NCI-H2196 (cell line): Measurements from ENCODE around the gene NTRK3.
"Not testable (repeated sequence)": the region's sequence is repeated elsewhere in the genome, so short reads cannot be mapped to it uniquely, and the experiment has no call there.

ENCODE experiments used
- DNase-seq: peaks from one replicate; lab custom pipeline; 2025; ENCODE audit not compliant: unreplicated experiment; lab: John Stamatoyannopoulos, UW

The NTRK3 gene

DNA sequence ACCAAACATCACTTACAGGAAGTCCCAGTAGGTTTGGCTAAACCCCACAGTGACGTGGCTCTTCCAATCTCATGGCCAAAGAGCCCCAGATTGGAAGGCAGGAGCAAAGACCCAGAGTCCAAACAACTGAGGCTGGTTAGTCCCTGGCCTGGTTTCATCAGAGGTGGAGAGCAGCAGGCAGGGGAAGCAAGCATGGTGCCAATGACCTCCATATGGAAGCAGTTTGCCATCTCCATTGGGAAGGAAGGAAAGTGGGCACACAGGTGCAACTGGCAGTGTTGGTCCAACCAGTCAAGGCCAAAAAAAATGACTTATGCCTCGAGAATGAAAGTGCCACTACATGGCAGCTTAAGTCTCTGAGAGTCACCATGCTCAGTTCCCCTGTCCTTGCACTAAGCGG, 175.9 kb downstream of the NTRK3 start:
- DNase-seq: no peak

DNA sequence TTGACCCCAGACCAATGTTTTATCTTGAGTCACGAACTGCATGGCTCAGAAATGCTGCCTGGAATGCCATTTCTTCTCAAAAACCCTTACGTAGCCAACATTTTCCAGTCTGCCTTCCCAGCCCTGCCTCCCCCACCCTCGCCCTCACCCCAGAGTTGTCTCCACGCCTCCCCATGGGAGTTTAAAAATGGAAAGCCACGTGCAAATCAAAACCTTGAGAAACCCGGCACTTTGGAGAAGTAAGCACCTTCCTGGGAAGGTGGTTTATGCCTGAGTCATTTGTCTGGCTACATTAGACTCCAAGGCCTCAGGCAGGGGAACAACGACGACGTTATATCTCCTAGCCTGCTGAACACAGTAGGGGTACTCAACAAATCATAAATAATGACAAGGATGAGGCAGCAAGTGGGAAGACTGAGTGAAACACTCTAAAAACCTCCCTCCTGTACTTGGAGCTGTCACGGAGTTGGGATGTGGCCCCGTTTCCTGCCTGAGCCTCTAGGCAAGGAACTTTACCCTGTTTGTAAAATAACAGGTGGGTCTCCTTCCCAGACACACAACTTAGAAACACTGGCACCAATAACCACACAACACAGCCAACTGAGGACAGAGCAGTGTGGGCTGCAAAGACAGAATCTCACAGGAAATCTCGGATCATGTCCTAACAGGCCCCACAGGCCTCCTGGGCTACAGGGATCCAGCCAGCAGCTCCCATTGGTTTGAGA, 179.1 kb downstream of the NTRK3 start:
- no peak for DNase-seq

DNA sequence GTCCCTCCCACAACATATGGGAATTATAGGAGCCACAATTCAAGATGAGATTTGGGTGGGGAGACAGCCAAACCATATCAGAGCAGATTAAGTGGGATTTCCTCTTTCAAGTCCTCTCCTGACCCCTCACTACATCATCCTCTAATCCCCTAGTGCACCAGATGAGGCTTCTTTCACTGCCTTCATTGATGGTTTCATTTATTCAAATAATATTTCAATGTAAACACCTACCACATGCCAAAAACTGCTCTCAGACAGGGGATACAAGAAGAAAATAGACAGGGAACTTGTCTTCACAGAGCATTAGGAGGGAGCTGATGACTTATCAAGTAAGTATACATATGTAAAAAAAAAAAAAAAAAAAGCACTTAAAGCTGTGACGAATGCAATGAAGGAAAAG, 180.2 kb downstream of the NTRK3 start:
- no peak for DNase-seq

DNA sequence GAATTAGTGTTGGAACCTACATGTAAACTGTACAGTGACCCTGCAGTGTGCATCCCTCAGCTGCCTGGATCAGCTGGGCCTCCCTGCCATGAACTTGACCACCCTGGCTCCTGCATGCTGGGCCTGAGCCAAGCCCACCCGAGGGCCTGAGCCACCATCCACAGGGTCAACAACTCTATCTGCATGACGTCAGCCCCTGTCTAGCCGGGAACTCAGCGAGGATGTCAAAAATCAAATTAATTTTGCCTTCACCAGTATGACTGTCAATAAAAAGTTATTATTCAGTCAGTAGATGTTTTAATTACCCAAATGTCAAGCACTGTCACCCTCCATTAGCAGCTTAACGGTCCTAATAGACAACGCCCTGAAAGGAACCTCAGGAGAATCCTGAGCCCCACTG, 181.4 kb downstream of the NTRK3 start:
- DNase-seq: no peak

DNA sequence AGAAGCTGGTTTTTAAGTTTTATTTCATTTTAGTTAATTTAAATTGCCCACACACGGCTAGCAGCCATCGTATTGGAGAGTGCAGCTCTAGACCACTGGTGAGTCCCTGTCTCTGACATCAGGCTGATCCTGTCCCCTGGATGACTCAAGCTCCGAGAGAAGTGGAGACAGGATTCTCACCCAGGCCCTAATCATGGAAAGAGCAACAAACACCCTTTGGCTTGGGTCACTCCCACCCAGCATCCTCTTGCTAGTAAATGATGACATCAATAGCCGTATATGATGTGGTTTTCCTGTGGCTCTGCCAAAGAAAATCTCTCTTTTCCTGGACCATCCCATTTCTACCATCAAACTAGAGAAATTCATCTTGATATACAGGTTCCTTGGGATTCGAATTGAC, 182.2 kb downstream of the NTRK3 start:
- DNase-seq: no peak

DNA sequence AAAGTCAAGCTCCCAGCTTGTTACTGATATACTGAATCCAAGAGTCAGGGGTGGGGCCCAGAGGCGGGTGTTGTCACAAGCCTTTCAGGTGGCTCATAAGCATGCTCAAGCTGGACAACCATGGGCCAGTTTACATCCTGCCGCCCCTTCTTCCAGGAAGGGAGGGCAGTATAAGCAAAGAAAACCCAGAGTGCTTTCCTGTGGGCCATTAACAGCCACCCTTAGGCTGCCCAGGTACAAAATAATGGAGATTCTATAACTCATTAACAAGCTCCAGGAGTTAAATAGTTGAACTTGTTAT, 183.2 kb downstream of the NTRK3 start:
- DNase-seq: no peak

DNA sequence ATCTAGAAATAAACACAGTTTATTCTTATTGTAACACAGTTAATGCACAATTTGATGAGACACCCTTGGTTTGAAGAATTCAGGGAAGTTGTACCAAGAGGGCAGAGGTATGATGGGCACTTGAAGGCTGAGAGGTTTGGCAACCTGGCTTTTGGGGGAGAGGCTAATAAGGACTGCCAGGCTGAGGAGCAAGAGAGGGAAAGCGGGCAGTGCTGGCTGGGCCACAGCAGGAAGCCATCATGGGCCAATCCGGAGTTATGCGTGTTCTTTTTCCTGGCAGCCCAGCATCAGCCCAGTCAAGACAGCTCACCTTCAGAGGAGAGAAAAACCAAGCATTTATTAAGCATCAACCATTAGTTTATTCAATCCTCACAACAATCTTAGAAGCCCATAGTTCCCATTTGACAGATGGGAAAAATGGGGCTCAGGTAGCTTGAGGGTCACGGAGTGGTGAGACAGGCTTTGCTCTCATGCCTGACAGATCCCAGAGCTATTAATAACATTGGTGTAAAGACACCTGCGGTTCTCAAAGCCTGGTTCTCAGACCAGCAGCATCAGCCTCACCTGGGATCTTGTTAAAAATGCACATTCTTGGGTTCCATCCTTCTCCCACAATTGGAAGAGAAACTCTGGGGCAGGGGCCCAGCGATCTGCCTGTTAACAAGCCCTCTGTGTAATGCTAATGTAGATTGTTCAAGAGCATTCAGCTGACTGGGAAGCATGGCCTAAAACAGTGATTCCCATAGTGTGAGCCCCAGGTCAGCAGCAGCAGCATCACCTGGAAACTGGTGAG, 183.7 kb downstream of the NTRK3 start:
- no peak for DNase-seq

DNA sequence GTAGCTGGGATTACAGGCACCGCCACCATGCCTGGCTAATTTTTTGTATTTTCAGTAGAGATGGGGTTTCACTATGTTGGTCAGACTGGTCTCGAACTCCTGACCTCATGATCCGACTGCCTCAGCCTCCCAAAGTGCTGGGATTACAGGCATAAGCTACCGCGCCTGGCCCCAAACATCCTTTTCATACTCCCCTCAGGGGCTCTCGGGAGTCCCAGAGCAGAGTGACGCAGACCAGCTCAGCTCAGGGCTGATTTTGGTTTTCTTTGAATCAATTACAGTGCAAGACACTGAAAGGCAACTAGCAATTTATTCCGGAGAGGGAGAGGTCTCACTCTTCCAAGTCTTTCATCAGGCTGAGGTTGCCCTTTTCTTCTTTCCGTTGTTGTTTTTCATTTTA, 184.4 kb downstream of the NTRK3 start:
- not testable (repeated sequence) for DNase-seq

DNA sequence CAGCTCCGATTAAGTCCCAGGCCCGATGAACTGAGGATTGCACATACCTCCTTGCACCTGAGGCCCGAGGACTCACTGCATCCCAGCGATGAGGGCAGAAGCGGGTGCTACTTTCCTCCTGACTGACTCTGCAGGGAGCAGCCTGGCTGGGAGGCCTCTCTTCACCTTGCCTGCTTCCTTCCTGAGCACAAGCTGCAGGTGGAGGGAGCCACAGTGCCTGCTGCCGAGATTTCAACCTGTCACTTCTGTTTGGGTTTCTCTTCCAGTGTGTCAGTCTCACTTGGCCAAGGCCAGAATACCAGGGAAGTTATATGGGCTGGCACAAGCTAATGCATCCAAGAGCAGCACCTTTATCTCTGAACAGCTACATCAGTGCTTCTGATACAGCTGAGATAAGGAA, 185.4 kb downstream of the NTRK3 start:
- DNase-seq: no peak

DNA sequence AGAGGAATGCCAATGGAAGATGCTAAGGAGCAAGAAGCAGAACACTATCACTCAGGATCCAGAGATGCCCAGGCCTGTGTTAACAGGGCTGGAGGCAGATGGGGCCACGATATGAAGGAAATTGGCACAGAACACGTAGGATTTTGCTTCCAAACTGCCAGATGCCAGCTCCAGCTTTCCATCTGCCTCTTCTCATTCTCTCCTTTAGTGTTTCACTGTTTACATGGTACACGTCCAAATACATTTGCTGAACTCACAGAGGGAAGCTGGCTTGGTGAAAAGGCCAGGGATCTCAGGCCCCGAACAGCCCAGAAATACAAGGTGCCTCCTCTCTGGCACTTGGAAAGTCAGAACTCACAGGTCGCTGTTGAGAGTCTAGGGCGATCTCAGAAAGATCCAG, 187.0 kb downstream of the NTRK3 start:
- no peak for DNase-seq

DNA sequence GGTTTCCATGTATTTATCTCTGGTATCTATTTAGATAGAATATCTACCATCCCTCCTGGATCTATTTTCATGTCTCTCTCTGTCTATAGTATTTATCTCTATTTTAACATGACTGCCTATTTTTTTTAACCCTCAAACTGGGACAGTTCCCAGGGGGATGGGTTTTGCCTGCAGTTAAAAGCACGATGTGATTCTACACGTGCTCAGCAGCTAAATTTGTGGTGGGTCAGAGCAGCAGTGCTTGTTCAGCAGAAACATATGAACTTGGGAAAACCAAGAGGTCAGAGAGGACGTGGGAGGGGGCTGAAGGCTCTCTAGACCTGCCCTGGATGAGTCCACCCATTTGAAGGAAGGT, 189.2 kb downstream of the NTRK3 start:
- no peak for DNase-seq

DNA sequence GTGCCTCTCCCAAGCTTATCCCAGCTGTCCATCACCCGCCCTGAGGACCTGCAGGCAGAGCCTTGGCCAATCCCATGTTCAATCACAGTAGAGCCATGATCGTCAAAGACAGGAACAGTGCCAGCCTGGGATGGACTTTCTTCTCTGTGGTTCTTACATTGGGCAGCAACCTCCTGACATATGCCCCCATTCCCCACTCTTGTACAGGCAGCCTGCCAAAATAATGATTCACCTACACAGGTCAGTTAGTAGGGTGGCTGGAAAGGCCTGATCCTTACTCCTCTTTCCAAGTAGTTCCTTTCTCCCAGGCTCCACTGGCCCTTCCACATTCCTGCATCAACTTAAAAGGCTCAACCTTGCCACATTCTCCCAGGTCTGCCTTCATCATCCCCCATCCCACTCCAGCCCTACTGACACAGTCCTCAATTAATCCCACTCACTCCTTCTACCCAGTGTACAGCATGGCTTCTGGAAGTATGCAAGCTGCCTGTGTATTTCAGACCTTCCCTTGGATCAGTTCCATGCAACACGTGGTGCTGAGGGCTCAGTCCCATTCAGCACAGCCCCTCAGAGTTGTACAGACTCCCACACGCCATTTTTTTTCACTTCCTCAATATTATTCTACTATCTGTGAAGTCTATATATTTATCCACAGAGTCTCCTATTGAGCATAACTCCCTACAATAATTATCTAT, 189.8 kb downstream of the NTRK3 start:
- DNase-seq: no peak

DNA sequence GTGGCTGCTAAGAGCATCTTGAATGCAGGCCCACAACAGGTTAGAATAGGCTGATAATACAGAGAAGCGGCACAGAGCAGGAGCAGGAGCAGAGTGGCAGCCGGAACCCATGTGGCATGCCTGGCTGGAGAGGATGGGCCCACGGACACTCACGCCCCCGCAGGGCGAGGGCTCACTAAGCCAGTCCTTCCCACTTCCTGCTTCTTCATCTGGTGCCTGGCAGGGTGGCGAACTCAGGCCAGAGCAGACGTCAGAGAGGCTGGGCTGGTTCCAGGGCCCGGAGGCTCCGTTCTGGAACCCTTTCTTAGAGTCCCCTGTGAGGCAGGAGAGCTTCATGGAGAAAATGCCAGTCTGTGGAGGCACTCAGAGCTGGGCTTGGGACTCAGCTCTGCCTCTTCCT, 195.1 kb downstream of the NTRK3 start:
- DNase-seq: no peak

DNA sequence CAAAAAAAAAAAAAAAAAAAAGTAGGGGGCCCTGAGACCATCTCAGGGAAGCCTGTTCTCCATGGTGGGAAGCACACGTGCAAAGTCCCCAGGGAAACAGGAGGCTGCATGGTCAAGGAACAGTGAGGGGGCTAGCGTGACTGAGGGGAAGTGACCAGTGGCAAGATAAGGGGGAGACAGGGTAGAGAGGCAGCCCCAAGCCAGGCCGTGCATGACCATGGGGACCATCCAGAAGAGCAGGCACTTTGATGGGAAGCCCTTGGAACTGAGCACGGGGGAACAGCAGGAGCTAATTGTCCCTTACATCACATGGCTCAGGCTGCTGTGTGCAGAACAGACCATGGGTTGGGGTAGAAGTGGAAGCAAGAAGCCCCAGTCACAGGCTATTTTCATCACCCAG, 196.2 kb downstream of the NTRK3 start:
- no peak for DNase-seq

DNA sequence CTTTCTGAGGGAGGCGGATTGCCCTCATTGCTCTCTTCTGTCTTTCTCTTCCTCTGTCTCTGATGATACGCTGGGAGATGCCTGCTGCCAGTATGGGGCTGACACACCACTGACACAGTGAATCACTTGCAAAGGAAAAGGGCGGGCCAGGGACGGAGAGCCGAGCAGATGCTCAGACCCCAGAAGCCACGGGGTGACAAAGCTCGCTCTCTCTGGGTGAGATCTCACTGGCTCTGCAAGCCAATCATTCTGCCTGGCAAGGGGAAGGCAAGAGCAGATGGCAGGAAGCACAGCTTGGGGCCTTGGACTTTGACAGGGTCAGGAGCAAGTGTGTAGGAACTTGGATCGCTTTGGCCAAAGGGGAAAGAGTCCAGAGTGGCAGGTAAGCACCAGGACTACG, 198.7 kb downstream of the NTRK3 start:
- no peak for DNase-seq

DNA sequence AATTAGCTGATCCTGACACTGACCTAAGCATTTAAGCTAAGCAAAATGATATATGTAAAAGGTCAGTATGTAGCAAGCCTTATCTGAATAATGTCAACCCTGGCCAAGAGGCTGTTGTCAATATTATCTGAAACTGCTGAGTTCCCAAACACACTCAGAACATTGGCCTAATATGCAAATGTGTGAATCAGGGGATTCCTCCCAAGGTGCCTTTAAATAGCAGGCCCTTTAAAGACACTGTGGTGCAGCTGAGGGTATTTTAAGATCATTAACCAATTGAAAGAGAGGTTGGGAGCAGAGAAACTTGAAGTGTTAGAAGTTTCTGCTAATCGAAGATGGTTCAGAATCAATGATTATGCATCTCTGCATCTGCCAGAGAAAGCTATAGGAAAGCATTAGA, 207.0 kb downstream of the NTRK3 start:
- no peak for DNase-seq

DNA sequence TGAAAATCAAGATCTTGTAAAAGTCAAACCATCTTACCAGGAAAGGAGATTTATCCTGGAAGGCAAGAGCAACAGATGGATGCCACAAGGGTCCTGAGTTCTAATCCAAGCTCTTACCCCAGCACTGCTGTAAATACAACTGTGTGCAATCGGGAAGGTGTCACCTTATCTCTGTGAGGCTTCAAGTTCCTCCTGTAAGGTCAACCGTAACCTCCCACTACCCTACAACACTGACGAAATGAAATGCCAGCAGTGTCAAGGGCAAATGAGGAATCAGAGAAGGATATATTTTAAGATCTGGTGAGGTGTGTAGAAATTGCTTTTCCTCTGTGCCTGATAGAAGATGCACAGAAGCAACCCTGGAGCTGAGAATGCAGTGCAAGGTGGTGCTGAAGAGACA, 207.8 kb downstream of the NTRK3 start:
- no peak for DNase-seq

DNA sequence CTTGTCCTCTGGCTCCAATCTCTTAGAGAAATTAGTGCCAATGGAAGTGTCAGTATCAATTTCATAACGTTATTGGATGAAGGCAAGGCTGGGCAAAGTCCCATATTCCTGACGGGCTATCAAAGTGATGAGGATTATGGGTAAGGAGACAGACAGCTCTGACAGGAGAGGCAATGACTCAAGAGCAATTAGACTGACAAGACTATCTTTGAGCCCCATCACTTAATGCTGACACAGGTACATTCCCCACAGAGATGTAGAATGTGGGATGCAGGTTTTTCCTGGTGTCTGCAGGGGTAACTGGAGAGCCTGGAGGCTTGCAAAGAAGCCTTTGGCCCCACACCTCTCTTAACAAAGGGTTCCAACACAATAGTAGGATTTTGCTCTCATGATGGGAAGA, 208.3 kb downstream of the NTRK3 start:
- no peak for DNase-seq

DNA sequence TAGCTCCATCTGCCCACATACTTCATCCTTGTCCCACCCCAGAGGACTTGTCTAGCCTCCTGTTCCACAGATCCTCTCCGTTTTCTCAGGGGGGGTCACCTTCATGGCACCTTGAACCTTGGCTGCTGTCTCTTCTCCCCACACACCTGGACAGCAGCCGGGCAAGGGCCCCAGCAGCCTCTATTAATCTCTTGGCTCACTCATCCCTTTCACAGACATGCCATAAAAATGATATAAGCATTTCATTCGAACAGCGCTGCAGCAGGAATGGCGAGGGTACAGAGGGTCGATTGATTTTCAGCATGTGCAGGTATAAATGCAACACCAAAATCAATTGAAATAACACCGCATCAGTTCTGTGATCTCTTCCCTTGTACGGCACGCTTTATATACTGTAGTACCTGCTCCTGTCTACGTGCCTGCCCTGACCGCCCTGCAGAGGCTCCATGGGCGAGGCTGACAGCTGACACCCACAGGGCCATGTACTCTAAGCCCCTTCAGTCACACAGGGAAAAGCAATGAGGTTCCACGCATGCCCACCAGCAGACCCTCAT, 209.9 kb downstream of the NTRK3 start:
- no peak for DNase-seq

DNA sequence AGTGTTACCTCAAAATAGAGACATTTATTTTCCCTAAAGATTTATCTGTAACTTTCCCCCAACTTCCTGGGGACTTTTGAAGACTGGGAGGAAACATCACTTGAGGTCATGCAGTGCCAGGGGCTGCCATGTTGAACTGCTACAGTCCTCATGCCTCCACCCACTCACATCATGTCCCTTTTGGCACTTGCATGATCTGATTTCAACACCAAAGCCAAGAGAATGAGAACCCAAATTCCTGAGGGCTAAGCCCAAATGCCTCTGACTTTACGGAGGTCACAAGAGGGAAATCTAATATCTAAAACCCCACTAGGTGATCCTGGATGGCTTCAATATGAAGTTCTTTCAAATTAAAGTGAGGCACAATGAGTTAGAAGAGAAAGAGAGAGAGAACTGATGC, 213.1 kb downstream of the NTRK3 start:
- DNase-seq: no peak

DNA sequence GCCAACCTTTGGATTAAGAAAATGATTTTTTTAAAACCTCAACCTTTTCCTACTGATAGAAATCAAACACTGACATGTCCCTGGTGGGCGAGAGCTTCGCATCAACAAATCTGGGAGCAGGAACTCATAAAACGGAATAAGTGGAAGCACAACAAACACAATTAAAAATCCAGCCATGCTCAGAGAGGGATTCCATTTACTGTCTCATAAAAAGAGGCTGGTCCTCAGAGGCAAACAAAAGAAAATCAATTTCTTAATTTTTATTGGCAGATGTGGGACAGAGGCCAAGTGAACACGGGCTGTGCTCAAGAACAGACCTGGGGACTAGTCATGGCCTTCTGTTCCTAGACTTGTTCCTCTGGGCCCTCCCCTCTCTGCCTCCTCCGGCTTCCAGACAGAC, 214.5 kb downstream of the NTRK3 start:
- no peak for DNase-seq

DNA sequence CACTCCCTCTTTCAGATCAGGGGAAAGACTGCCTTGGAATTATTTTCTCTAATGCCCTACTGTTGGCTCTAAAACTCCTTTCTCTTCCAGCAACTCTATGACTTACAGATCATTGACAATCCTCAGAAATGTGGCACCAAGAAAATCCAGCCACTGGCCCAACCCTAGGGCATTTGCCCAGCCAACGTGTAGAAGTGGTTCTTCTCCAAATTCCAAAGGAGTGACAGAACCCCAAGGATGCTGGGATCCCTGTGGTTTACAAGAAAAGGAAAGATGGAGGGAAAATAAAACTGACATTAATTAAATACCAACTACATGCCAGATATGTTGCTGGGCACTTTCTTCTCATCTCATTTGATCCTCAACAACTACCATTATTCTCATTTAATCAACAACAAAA, 216.0 kb downstream of the NTRK3 start:
- no peak for DNase-seq
